GM18873 (cell line): ENCODE results near the gene LIF.

ENCODE experiments used
- ATAC-seq: cut with Tn5 transposase; IDR thresholded peaks from one replicate; pipeline ENCODE4 v1.9.1; 2021; ENCODE audit warnings: mild to moderate bottlenecking, moderate library complexity, moderate number of reproducible peaks; ENCODE audit not compliant: unreplicated experiment, low FRiP score

The LIF gene

DNA sequence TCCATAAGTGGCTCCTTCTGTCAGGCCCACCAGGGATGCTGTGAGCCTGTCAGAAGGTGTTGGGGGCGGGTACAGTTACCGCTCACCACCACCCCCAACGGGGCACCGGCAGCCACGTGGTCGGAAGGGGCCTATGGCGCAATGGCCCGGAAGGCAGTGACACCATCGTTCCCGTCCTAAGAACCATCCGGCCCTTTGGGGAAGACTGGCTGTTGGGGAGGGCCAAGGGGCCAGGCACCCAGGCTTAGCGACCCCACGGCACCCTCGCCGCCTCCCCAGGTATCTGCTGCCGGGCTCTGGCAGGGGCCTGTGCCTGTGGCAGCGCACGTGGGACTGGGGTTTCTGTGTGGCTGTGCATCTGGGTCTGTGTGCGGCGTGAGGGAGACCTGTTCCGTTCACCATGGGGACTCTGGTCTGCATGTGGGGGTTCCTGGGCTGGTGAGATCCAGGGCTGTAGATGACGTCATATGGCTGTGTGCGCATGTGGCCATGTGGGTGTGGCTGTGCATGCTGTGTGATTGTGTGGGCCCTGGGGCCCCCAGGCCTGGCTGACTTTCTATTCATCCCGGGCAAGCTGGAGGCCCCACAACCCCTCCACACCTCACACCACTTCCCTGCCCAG lies 19.4 kb upstream of the LIF start:
- peak; percentile 58 for ATAC-seq

DNA sequence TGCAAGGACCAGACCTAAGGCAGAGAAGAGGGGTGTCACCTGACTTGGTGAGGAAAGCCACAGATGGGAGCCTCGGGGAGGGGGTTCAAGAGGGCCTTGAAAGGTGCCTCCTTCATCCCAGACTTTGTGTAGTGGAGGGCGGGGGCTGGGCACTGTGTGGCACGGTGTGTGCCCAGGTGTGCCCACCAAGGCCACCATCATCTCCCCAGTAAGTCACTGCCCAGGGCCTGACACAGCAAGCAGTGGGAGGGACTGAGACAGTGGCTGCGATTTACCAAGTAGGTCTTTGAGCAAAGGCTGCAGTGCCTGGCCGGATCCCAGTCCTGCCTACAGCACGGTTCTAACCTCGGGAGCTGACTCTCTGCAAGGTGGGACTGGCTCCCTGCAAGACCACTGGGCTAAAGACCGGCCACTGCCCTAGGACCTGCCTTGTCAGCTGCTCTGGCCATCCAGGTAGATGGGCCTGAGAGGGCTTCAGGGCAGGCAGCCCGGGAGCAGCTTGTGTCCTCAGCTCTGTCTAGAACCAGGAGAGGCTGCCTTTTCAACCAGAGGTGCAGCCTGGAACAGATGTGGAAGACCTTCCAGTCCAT lies 18.7 kb upstream of the LIF start:
- no peak for ATAC-seq

GRCh38 chr22:30263883-30264282 lies 17.3 kb upstream of the LIF start:
- ATAC-seq = no peak

- no peak for ATAC-seq
Observed at GRCh38 chr22:30262917-30263741, 16.6 kb upstream of the LIF start.

- no peak for ATAC-seq
Observed at GRCh38 chr22:30262112-30262511, 15.6 kb upstream of the LIF start.

DNA sequence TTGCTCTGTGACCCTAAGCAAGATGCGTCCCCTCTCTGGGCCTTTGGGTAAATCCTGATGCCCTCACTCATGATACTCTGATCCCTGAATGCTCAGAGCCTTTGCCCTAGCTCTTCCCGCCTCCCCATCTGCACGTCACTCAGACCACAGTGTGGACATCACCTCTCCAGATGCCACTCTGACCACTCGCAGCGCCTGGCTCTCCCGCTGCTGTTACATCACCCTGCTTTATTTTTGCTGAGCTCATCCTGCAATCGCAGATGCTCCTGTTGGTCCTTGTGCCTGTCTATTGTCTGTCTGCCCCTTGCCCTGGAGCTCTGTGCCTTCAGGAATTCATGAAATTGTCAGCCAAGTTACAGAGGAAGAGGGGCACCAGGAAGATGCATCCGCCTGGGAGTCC lies 14.6 kb upstream of the LIF start:
- ATAC-seq = no peak

- ATAC-seq = no peak
Observed at GRCh38 chr22:30260682-30261081, 14.1 kb upstream of the LIF start.

DNA sequence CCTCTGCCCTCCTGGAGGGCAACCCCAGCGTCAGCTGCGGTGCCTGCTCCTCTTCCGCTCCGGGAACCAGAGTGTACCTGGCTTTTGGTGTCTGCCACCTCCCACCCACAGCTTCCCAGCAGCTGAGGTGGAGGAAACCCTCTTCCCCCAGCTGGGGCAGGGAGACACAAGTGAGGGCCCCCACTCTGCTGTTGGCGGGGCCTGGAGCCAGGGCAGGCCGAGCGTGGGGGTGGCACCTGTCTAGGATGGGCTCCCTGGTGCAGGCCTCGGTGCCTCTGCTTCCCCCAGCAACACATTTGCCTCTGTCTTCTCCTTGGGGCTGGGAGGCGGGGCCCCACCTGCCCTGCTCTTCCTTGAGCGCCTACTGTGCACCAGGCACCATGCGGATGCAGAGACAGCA lies 13.7 kb upstream of the LIF start:
- ATAC-seq = no peak

GRCh38 chr22:30254314-30254713 lies 7.8 kb upstream of the LIF start:
- no peak for ATAC-seq

- ATAC-seq = no peak
Observed at GRCh38 chr22:30253205-30253852, 6.8 kb upstream of the LIF start.

DNA sequence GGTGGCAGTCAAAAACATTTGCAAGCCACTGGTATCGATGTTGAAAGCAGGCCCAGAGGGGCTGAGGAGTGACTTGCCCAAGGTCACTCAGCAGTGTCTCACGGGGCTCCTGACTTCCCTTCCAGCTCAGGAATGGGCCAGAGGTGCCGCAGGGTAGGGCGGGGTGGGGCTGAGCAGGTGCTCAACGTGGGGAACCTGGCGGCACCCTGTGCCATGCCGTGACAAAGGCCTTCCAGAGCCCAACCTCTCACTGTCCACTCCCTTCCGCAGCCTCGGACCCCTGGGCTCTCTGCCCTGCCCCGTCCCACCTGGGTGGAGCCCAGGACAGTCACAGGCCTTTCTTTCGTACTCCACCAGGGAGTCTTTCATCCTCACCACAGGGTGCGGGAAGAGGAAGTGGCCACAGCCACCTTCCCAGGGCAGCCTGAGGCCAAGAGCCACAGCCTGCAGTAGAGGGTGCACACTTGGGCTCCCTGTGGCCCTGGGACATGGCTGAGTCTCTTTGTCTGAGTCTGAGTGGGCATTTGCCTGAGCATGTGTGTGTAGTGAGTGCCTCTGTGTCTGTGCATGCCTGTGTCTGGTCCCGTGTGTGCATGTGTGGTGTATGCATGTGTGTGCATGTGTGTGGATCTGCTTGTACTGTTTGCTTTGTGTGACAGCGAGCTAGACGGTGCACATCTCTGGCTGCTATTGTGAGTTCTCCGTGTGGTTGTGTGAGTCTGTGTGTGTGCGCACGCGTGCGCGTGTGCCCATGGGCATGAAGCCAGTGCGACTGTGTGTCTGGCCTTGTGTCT lies 6.0 kb upstream of the LIF start:
- ATAC-seq = no peak

GRCh38 chr22:30251711-30252110 lies 5.2 kb upstream of the LIF start:
- ATAC-seq = no peak

GRCh38 chr22:30250661-30251267 lies 4.2 kb upstream of the LIF start:
- no peak for ATAC-seq

GRCh38 chr22:30250039-30250565 lies 3.5 kb upstream of the LIF start:
- no peak for ATAC-seq

DNA sequence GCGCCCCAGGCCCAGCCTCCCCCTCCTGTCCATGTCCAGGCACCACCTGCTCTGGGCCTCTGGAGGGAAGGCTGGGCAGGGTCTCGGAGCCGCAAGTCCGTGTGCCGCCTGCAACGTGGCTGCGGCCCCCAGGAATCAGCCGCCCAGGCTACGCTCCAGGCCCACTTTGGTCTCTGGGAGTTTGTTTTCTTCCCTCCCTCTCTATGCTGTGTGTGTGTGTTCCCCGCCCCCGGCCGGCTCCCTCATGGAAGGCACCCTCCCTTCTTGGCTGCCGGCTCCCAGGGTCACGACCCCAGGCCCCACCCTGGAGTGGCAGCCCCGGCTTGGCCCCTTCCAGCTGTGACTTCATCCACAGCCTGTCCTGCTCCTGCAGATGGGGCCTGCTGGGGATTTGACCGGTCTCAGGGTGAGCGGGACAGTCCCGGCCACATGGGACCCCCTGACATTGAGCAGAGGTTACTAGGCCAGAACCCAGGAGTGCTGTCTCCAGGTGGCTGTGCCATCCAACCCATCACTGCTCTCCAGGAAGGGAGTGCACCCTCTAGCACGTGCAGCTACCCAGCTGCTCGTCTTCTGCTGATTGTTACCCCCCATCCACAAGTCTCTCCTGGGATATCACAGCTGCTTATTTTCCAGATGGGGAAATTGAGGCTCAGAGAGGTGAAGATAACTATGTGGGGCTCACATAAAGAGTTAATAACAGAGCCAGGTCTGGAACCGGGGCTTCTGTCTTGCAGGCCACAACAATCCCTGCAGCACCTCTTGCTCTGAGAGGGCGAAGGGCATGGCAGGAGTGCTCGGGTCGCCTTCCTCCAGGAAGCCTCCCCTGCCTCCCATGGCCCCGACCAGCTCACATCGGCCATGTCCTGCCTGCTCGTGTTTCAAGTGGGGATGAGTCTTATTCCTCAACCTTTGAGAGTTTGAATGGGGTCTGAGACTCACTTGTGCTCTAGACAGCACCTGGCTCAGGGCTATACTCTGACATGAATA lies 2.8 kb upstream of the LIF start:
- no peak for ATAC-seq

DNA sequence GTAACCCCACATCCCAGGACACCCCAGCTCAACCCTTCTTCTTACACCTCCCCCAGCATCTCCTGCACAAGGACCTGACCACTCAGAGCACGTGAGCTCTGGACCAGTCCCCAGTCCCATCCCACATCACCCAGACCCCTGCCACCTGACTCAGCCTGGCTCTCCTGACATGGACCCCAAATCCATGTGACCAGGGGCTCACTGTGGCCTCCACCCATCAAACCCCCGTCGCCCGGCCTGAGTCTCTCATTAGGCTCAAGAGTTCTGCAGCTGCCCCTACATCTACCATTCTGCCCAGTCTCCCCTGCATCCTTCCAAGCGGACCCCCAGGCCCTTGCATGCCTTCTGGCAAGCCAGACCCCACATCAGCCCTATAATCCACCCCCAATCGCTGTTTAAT lies 1.9 kb upstream of the LIF start:
- no peak for ATAC-seq

- ATAC-seq = no peak
Observed at GRCh38 chr22:30247974-30248373, 1.4 kb upstream of the LIF start.

GRCh38 chr22:30247561-30247960 lies 1.0 kb upstream of the LIF start:
- no peak for ATAC-seq
